Cardiac fibroblast (primary cell): ENCODE measurements around the gene HERPUD2.

Experiments used
- DNase-seq, 2 donors: peaks; one replicate each; pipeline versions ENCODE4 v3.0.0 to v3.0.0-alpha.2; 2010; ENCODE audit warnings: low read depth in 2 of 2
- H3K4me3 ChIP-seq, 2 donors: replicated peaks in 1 of 2; 1 replicate in 1 of 2; 2 replicates in 1 of 2; pipeline ENCODE4 v1.5.1; 2011; ENCODE audit warnings: low read depth in 2 of 2, low read length in 2 of 2, mild to moderate bottlenecking in 2 of 2, moderate library complexity in 1 of 2
- TF ChIP-seq, protein P1 (sequence below): IDR thresholded peaks from one replicate; pipeline ENCODE4 v1.5.1; 2011; ENCODE audit warnings: low read depth, mild to moderate bottlenecking, low read length, inconsistent platforms

The HERPUD2 gene

DNA sequence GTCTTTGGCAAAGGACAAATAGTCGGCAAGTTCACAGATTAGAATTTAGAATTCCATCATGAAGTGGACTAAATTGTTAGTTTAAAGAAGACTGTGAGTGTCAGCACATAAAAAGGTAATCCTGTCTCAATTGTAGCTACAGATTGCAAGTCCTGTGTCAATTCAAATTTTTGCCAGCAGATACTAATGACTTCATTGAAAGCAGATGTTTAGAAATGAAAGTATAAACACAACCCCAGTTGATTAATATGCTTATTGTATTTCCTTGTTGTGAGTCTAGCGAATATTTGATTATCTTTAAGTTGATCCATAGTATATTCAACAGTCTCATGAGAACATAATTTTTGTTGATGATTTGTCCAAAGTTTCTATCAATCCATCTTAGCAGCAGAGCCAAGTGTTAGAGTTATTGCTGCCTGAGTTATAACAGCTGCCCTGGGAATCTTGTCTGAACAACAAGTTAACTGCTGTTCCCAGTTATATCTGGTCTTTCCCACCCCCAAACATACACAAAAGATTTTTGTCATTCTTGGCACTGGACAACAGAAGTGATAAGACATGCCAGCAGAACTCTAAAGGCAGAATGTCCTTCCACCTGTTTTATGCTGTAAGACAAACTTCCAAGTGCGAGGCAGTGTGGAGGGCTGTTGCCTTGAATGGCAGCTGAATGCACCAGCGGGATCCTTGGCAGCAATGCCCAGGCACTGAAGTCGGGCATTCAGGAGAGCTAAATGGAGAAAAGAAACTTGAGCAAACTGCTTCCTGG, 21.3 kb upstream of the HERPUD2 start:
- TF ChIP-seq, protein P1, sequence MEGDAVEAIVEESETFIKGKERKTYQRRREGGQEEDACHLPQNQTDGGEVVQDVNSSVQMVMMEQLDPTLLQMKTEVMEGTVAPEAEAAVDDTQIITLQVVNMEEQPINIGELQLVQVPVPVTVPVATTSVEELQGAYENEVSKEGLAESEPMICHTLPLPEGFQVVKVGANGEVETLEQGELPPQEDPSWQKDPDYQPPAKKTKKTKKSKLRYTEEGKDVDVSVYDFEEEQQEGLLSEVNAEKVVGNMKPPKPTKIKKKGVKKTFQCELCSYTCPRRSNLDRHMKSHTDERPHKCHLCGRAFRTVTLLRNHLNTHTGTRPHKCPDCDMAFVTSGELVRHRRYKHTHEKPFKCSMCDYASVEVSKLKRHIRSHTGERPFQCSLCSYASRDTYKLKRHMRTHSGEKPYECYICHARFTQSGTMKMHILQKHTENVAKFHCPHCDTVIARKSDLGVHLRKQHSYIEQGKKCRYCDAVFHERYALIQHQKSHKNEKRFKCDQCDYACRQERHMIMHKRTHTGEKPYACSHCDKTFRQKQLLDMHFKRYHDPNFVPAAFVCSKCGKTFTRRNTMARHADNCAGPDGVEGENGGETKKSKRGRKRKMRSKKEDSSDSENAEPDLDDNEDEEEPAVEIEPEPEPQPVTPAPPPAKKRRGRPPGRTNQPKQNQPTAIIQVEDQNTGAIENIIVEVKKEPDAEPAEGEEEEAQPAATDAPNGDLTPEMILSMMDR = no peak
- DNase-seq = peak in 1 of 2 donors; percentile 65
- H3K4me3 ChIP-seq = peak overlapping the region in 1 of 2 donors; percentile 2

DNA sequence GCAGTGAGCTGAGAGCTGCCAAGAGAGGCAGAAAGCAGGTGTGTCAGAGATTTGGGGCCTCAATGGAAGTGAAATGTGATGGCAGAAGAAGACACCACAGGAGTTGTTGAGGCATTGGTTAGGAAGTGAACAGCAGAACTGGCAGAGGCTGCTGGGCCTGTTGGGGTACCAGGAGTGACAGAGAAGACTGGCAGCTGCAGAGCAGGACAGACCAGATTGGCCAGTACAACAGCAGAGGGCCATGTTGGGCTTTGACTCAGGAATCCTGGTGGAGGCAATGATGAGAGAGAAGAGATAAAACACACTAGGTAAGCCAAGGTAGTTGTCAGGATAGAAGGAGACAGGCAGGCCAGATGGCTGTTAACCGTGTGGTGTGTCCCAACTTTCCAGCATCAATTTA, 19.9 kb upstream of the HERPUD2 start:
- DNase-seq = no peak
- TF ChIP-seq, protein P1 = no peak

DNA sequence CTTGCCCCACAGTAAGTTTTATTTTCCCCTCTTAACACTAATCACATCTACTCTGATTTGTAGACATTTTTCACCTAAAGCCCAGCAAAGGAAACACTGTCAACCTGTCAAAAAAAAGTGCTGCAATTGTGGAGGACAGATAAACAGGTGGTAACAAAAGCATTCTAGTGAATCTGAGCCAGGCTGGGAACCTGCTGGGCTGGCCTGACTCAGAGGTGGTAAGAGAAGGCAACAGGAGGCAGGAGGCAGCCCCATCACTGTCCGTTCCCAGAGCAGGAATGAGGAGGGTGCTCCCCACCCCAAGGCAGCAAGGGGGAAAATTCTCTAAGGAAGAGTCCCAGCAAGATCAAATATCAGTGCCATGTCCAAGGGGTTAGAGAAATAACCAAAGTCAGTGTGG, 19.5 kb upstream of the HERPUD2 start:
- no peak overlapping the region for H3K4me3 ChIP-seq
- no peak for DNase-seq
- TF ChIP-seq, protein P1 = no peak

More for the DNA sequence above, 19.9 kb upstream of the HERPUD2 start:
- H3K4me3 ChIP-seq = no peak overlapping the region

DNA sequence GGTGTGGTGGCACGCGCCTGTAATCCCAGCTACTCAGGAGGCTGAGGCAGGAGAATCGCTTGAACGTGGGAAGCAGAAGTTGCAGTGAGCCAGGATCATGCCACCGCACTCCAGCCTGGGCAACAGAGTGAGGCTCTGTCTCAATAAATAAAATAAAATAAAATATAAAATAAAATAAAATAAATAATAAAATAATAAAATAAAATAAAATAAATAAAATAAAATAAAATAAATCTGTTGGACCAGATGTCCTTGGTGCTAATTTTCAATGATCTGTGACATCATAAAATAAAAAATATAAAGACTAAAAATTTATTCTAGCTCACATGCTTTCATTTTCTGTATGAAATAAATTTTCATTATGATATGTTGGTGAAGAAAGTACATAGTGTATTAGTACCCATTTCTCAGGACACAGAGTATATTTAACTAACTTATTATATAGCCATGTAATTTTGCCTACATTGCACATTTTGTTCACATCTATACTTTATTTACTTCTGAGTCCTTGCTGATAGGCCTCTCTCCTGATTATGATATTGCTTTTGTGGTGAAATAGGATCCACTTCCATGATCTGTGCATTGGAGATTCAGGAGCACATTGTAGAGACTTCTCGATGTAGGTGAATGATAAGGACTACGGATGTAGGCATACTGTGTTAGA, 17.8 kb upstream of the HERPUD2 start:
- TF ChIP-seq, protein P1 = no peak
- no peak overlapping the region for H3K4me3 ChIP-seq
- DNase-seq = no peak

DNA sequence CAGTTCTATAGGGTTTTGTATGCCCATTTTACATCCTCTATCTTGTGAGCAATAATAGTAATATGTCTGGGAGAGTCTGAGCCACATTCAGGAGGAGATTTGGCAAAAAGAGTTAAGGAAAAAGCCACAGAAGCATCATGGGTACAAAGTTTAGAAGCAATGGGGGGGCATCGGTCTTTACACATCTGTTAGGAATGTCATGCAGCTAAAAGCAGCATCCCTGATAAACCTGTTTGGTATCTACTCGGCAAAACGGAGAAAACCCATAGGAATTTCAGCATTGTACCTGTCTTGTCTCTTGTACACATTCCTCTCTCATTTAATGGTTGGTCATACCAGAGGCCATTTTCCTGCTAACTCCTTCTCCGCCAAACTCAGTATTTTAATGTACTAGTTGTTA, 12.5 kb upstream of the HERPUD2 start:
- TF ChIP-seq, protein P1 = no peak
- H3K4me3 ChIP-seq = no peak overlapping the region
- DNase-seq = peak in 1 of 2 donors; percentile 42

DNA sequence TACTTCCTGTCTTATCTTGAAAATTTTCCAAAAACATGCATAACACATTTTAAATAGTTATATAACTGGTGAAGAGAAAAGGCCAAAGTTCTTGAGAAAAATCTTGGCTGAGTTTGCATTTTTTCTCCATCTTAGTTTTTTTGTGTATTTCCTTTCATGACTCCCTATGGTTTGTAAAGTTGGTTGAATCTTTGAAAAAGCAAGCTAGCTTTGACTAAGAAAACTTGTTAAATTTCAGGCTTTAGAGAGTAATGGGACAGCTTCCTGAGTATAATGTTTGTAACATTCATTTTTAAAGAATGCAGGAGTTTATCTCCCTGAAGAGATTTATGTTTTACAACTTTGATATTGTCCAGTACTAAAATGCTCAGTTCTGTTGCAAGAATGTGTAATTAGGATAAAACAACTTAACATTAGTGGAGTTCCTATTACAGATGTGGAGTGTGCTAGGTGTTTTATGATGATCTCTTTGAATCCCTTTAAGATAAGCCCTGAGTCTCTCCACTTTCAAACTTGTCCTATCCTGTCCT, 11.1 kb upstream of the HERPUD2 start:
- peak in 1 of 2 donors; percentile 64 for DNase-seq
- H3K4me3 ChIP-seq = no peak overlapping the region
- TF ChIP-seq, protein P1 = no peak
